Measurements from ENCODE around the gene FEV. TPM values are rescaled to one million over a fixed set of nuclear protein-coding genes. Genes with fewer than 3 reads are reported as not detected.

Gene FEV
- total RNA-seq, 4 donors from 2014 or later, result 2.1 TPM; not detected in 3

GRCh38 chr2:219003267-219003634, 18.3 kb upstream of the FEV start:
- Histone ChIP-seq H3K9me3 (no peaks in the 10 kb centered on the region), H3K4me1 (peaks cover 22 to 50% (median 23%) of the 10 kb centered on the region in 3 donors), H3K4me3 (peak overlapping the region in 2 of 4 donors; percentile 47 to 56), H3K27me3 (peaks cover 14 to 95% (median 32%) of the 10 kb centered on the region in 4 donors), H3K27ac (no peak overlapping the region), H3K36me3 (no peaks in the 10 kb centered on the region)
- DNase-seq, result no peak
- WGBS, 2 donors, result 13 to 48% methylated on average over 3 to 19 of the region's 20 CpGs
- TF ChIP-seq CTCF (IDR thresholded peaks at IDR 0.05), result no peak
- no peak for TF ChIP-seq POLR2A (IDR thresholded peaks at IDR 0.05)
- intact Hi-C loops (cut with DNase I), result no loop called here

- Histone ChIP-seq H3K4me1 (peaks cover 22 to 56% (median 23%) of the 10 kb centered on the region in 3 donors), H3K4me3 (peak overlapping the region; percentile 21 to 56 (median 46)), H3K36me3 (no peaks in the 10 kb centered on the region), H3K9me3 (no peaks in the 10 kb centered on the region), H3K27me3 (peaks cover 14 to 93% (median 32%) of the 10 kb centered on the region in 4 donors), H3K27ac (peak overlapping the region; percentile 22 to 83 (median 53))
- intact Hi-C loops (cut with DNase I), result no loop called here
- TF ChIP-seq POLR2A (IDR thresholded peaks at IDR 0.05), result no peak
- TF ChIP-seq CTCF (IDR thresholded peaks at IDR 0.05), result peak in 4 of 6 experiments; percentile 28 to 67 (median 51)
- DNase-seq, result no peak
- 0 to 20% methylated on average over 2 to 7 of the region's 72 CpGs for WGBS, 2 donors
These were observed 17.6 kb upstream of the FEV start for GRCh38 chr2:219002395-219003266.

- TF ChIP-seq POLR2A (IDR thresholded peaks at IDR 0.05), result peak in 2 of 4 donors; percentile 43 to 45
- no peak for TF ChIP-seq CTCF (IDR thresholded peaks at IDR 0.05)
- intact Hi-C loops (cut with DNase I), result no loop called here
- Histone ChIP-seq H3K4me1 (peaks cover 22 to 65% (median 23%) of the 10 kb centered on the region in 3 donors), H3K9me3 (no peaks in the 10 kb centered on the region), H3K36me3 (no peaks in the 10 kb centered on the region), H3K27ac (peak overlapping the region; percentile 55 to 83 (median 70)), H3K4me3 (peak overlapping the region; percentile 21 to 56 (median 46)), H3K27me3 (peaks cover 14 to 93% (median 32%) of the 10 kb centered on the region in 4 donors)
- DNase-seq, result no peak
- WGBS, 2 donors, result 0% methylated on average over 1 to 8 of the region's 70 CpGs
These were observed 16.8 kb upstream of the FEV start for GRCh38 chr2:219001577-219002394.

GRCh38 chr2:219001100-219001576, 16.2 kb upstream of the FEV start:
- no peaks in the 10 kb centered on the region for H3K36me3 ChIP-seq
- WGBS, 2 donors, result 15 to 20% methylated on average over 1 to 10 of the region's 26 CpGs
- no peak for DNase-seq
- H3K4me1 ChIP-seq, result peaks cover 27 to 71% (median 28%) of the 10 kb centered on the region in 3 donors
- intact Hi-C loops (cut with DNase I), result no loop called here
- peak overlapping the region; percentile 21 to 56 (median 46) for H3K4me3 ChIP-seq
- no peaks in the 10 kb centered on the region for H3K9me3 ChIP-seq
- peak overlapping the region; percentile 55 to 83 (median 70) for H3K27ac ChIP-seq
- H3K27me3 ChIP-seq, result peaks cover 14 to 93% (median 32%) of the 10 kb centered on the region in 4 donors
- TF ChIP-seq POLR2A (IDR thresholded peaks at IDR 0.05) (no peak), CTCF (IDR thresholded peaks at IDR 0.05) (no peak)

Data from esophagus squamous epithelium (tissue), 5 donors.